Activated B cell treated with CpG ODN at 0.5 μM for 24 hours (primary cell): ENCODE data around the gene TTC7B. TPM values are rescaled to one million over a fixed set of nuclear protein-coding genes. Genes with fewer than 3 reads are reported as not detected.

ENCODE experiments used
- ATAC-seq: fragments of 200-7000 bp; cut with Tn5 transposase; one replicate; pipeline ENCODE4 v1.10.0; 2021; ENCODE audit warnings: low read depth, mild to moderate bottlenecking, moderate library complexity
- CTCF ChIA-PET: fragments of 350-600 bp; sonication (Branson Sonifier 250); formaldehyde crosslinking; loops from one replicate; lab custom pipeline; 2021; ENCODE audit warnings: antibody characterized with exemption; lab: Charles Lee
- POLR2A ChIA-PET: fragments of 350-600 bp; sonication (Branson Sonifier 250); formaldehyde crosslinking; loops from one replicate; lab custom pipeline; 2021; ENCODE audit warnings: antibody characterized with exemption; lab: Charles Lee
- DNase-seq: peaks from one replicate; pipeline ENCODE4 v3.0.0; 2022
- H3K27ac Mint-ChIP-seq: one replicate; pipeline ENCODE4 v1.8.0; 2020; ENCODE audit warnings: mixed read lengths
- H3K27me3 Mint-ChIP-seq: one replicate; pipeline ENCODE4 v1.8.0; 2021; ENCODE audit warnings: mixed read lengths
- H3K36me3 Mint-ChIP-seq: one replicate; pipeline ENCODE4 v1.8.0; 2021; ENCODE audit warnings: low read depth, mixed read lengths
- H3K4me1 Mint-ChIP-seq: one replicate; pipeline ENCODE4 v1.8.0; 2021; ENCODE audit warnings: mixed read lengths
- H3K4me3 Mint-ChIP-seq: one replicate; pipeline ENCODE4 v1.8.0; 2020; ENCODE audit warnings: mild to moderate bottlenecking, mixed read lengths
- H3K9me3 Mint-ChIP-seq: one replicate; pipeline ENCODE4 v1.8.0; 2020; ENCODE audit warnings: mixed read lengths
- intact Hi-C: fragments of 100-400 bp; cut with micrococcal nuclease; formaldehyde crosslinking; loops from one replicate; pipeline ENCODE4 v1.15.1; 2024
- total RNA-seq: library from RNA; stranded (reverse); gene quantifications from 2 replicates; pipeline ENCODE4 v1.2.3, GENCODE V29; 2022
- TF ChIP-seq, protein P1 (sequence below): fragments of 200-600 bp; IDR thresholded peaks from one replicate; pipeline ENCODE4 v1.8.0; 2022; ENCODE audit warnings: antibody characterized with exemption, mild to moderate bottlenecking

TTC7B gene
- total RNA-seq, 1 donor from 2014 or later = 1.9 TPM

DNA sequence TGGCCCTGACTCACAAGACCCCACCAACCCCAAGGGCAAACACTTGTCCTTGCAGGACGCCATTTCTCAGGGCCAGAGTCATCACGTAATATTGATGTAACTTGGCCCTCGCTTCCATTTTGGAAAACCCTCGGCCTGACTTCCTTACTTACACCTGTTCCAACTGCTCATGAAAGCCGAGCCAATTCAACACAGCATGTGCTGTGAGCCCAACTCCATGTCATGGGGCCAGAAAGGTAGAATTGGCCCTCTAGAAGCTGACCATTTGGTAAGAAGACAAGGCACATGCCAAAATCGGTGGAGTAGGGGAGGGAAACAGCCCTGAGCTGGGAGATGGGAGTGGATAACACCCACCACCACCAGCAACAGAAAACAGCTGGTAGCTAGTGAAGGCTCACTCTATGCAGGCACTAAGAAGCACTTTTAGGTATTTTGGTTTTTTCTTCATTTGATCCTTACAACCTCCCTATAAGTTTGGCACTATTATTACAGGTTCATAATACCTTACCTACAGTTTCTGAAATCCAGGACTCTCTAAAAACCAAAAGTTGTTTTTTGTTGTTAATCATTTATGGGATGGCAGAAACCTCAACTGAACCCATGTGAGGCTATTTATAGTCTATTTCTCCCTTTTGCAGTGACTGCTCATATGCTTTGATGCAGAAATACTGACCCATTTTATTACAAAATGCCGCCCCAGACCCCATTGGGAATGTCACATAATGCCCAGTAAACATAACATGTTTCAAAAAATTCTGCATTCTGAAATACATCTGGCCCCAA, 6.5 kb downstream of the TTC7B start:
- DNase-seq (no peak), ATAC-seq (no peak)
- ChIA-PET POLR2A (no interaction called here), CTCF (no interaction called here)
- Mint-ChIP-seq H3K9me3 (no peaks in the 10 kb centered on the region), H3K27me3 (no peaks in the 10 kb centered on the region), H3K4me3 (no peak overlapping the region), H3K4me1 (no peaks in the 10 kb centered on the region), H3K36me3 (no peaks in the 10 kb centered on the region), H3K27ac (no peak overlapping the region)
- intact Hi-C loops = no loop called here
- TF ChIP-seq, protein P1, sequence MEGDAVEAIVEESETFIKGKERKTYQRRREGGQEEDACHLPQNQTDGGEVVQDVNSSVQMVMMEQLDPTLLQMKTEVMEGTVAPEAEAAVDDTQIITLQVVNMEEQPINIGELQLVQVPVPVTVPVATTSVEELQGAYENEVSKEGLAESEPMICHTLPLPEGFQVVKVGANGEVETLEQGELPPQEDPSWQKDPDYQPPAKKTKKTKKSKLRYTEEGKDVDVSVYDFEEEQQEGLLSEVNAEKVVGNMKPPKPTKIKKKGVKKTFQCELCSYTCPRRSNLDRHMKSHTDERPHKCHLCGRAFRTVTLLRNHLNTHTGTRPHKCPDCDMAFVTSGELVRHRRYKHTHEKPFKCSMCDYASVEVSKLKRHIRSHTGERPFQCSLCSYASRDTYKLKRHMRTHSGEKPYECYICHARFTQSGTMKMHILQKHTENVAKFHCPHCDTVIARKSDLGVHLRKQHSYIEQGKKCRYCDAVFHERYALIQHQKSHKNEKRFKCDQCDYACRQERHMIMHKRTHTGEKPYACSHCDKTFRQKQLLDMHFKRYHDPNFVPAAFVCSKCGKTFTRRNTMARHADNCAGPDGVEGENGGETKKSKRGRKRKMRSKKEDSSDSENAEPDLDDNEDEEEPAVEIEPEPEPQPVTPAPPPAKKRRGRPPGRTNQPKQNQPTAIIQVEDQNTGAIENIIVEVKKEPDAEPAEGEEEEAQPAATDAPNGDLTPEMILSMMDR = no peak

DNA sequence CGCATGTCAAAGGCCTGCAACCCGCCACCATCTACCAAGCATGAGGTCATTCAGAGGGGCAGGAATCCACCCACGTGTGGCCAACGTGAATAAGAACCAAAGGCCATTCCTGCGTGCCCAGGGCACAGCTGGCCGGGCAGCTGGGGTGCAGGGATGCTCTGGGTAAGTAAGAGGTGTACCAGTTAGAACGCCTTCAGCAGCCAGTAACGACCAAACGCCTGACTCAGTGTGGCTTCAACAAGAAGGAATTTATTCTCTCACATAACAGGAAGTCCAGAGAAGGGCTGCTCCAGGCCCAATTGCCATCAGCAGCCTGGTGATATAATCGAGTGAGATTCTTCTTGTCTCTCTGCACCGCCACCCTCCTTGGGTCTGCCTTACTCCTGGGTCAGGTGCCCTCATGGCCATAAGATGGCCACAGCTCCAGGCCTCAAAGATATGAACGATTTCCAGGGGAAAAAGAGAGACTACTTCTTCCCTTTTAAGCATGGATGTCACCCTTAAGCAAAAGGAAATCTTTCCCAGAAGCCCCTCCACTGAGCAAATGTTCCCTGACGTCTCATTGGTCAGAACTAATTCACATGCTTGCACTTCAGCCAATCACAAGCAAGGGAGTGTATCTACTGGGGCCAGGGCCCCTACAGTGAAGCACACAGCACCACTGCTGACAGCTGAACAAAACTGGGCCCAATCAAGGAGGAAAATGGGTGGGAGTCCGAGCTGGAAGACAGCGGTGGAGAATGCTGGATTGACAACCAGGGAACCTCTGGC, 7.3 kb downstream of the TTC7B start:
- TF ChIP-seq, protein P1 = no peak
- intact Hi-C loops = no loop called here
- DNase-seq (no peak), ATAC-seq (no peak)
- Mint-ChIP-seq H3K27me3 (no peaks in the 10 kb centered on the region), H3K9me3 (no peaks in the 10 kb centered on the region), H3K36me3 (no peaks in the 10 kb centered on the region), H3K27ac (no peak overlapping the region), H3K4me3 (no peak overlapping the region), H3K4me1 (no peaks in the 10 kb centered on the region)
- CTCF ChIA-PET = no interaction called here
- POLR2A ChIA-PET = no interaction called here

DNA sequence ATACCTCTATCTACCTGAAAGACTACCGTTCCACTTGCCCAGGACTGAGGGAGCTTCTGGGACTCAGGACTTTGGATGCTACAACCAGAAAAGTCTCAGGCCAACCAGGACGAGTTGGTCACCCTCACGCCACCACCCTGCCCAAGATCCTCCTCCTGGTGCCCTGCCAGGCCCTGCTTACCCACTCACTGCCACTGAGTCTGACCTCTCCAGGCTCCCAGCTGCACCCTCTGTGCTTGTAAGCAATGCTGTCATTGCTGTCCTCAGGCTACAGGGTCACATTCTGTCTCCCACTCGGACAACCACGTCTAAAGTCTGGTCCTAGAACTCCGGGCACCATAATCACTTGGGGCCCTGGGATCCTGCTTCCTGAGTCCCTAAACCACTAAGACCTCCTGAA, 9.2 kb downstream of the TTC7B start:
- DNase-seq = no peak
- H3K4me1 Mint-ChIP-seq = no peaks in the 10 kb centered on the region
- TF ChIP-seq, protein P1 = no peak
- POLR2A ChIA-PET = no interaction called here
- CTCF ChIA-PET = no interaction called here
- no peaks in the 10 kb centered on the region for H3K36me3 Mint-ChIP-seq
- intact Hi-C loops = no loop called here
- no peak overlapping the region for H3K4me3 Mint-ChIP-seq
- no peaks in the 10 kb centered on the region for H3K9me3 Mint-ChIP-seq
- H3K27ac Mint-ChIP-seq = no peak overlapping the region
- no peak for ATAC-seq
- H3K27me3 Mint-ChIP-seq = no peaks in the 10 kb centered on the region

DNA sequence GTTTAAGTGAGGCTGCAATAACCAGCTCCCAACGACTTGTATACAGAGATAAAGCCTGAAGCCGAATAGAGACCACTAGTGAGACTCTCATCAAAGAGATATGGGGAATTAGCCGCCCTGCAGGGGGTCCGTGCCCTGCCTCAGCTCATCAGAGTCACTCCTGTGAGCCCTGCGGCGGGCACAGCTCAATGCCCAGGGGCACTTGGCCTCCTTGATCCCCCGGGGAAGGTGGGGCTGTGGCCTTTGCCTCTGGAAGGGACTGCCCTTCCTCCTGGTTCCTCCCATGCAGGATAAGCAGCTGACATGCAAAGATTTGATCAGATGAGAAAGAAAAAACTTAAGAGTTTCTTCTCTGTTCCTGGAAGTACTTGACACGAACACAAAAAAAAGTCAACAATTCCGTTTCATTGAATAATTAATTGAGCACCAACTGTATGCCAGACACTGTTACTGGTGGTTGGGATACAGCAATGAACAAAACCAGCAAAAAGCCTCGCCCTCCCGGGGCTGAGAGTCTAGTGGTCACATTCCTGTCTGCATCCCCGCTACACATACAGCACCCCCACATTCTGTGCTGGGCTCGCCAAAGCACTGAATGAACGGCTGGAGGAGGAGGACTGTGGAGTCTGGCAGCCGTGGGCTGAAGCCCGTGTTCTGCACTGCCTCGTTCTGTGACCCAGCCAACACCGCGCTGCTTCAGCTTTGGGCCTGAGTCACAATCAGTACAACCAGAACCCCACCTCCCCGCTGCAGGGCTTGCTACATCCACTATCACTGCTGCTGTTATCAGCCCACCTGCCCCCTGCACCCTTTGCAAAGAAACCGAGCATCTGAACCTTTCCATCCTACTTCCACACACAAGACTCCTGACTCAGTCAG, 10.3 kb downstream of the TTC7B start:
- Mint-ChIP-seq H3K4me3 (no peak overlapping the region), H3K27me3 (no peaks in the 10 kb centered on the region), H3K27ac (no peak overlapping the region), H3K4me1 (no peaks in the 10 kb centered on the region), H3K36me3 (no peaks in the 10 kb centered on the region), H3K9me3 (no peaks in the 10 kb centered on the region)
- TF ChIP-seq, protein P1 = no peak
- DNase-seq (no peak), ATAC-seq (no peak)
- POLR2A ChIA-PET = no interaction called here
- CTCF ChIA-PET = no interaction called here
- intact Hi-C loops = no loop called here

DNA sequence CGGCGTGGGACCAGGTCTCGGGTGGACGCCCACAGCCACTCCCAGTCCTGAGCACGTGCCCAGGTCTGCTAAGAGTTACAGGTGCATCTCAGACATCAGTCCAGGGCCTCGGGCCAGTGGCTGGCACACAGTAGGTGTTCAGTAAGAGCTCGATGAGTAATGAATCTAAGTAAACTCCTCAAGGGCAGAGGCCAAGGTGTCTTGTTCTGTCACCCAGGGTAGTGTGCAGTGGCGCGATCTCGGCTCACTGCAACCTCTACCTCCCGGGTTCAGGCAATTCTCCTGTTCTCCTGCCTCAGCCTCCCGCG, 11.2 kb downstream of the TTC7B start:
- POLR2A ChIA-PET = no interaction called here
- intact Hi-C loops = no loop called here
- no peak for DNase-seq
- H3K9me3 Mint-ChIP-seq = no peaks in the 10 kb centered on the region
- no peak overlapping the region for H3K27ac Mint-ChIP-seq
- H3K4me1 Mint-ChIP-seq = no peaks in the 10 kb centered on the region
- no peaks in the 10 kb centered on the region for H3K27me3 Mint-ChIP-seq
- TF ChIP-seq, protein P1 = no peak
- CTCF ChIA-PET = no interaction called here
- ATAC-seq = no peak
- H3K36me3 Mint-ChIP-seq = no peaks in the 10 kb centered on the region
- no peak overlapping the region for H3K4me3 Mint-ChIP-seq
